Neural progenitor cell (in vitro differentiated cells): ENCODE measurements around the gene GRAMD2A. TPM values are rescaled to one million over a fixed set of nuclear protein-coding genes. Genes with fewer than 3 reads are reported as not detected.
A peak's percentile ranks its signal among the peaks of the same experiment; 100 is the strongest.

Experiments used
- DNase-seq: peaks from one replicate; pipeline ENCODE4 v3.0.0-alpha.2; 2016; ENCODE audit warnings: low spot score
- H2AFZ ChIP-seq: fragments of 200-600 bp; sonication (generic); replicated peaks from 2 replicates; pipeline ENCODE4 v1.6.1; 2016; ENCODE audit warnings: antibody characterized with exemption
- H3F3A ChIP-seq: fragments of 200-600 bp; sonication (generic); 2 replicates; pipeline ENCODE4 v1.6.1; 2016; ENCODE audit warnings: antibody characterized with exemption, low read depth
- H3K27ac ChIP-seq: fragments of 200-600 bp; sonication (generic); 2 replicates; pipeline ENCODE4 v1.5.1; 2016; ENCODE audit warnings: mild to moderate bottlenecking
- H3K27me3 ChIP-seq: fragments of 200-600 bp; sonication (generic); 2 replicates; pipeline ENCODE4 v1.6.1; 2016; ENCODE audit warnings: mild to moderate bottlenecking, moderate library complexity
- H3K36me3 ChIP-seq: fragments of 200-600 bp; sonication (generic); 2 replicates; pipeline ENCODE4 v1.5.1; 2016
- H3K4me1 ChIP-seq: fragments of 200-600 bp; sonication (generic); 2 replicates; pipeline ENCODE4 v1.6.1; 2016; ENCODE audit warnings: mixed run types
- H3K4me2 ChIP-seq: fragments of 200-600 bp; sonication (generic); 2 replicates; pipeline ENCODE4 v1.6.1; 2016
- H3K4me3 ChIP-seq: fragments of 200-600 bp; sonication (generic); 2 replicates; pipeline ENCODE4 v1.5.1; 2016
- H3K79me2 ChIP-seq: fragments of 200-600 bp; sonication (generic); 2 replicates; pipeline ENCODE4 v1.6.1; 2016; ENCODE audit warnings: low read depth
- H3K9ac ChIP-seq: fragments of 200-600 bp; sonication (generic); 2 replicates; pipeline ENCODE4 v1.6.1; 2016
- H3K9me3 ChIP-seq: fragments of 200-600 bp; sonication (generic); 2 replicates; pipeline ENCODE4 v1.5.1; 2016; ENCODE audit warnings: low read depth
- H4K20me1 ChIP-seq: fragments of 200-600 bp; sonication (generic); 2 replicates; pipeline ENCODE4 v1.6.1; 2016; ENCODE audit warnings: low read depth
- H3K27ac Mint-ChIP-seq: 3 replicates; pipeline ENCODE4 v1.8.0; 2021; ENCODE audit warnings: mixed read lengths
- H3K27me3 Mint-ChIP-seq: 2 replicates; pipeline ENCODE4 v1.8.0; 2022; ENCODE audit warnings: low read depth, mild to moderate bottlenecking, inconsistent platforms, moderate library complexity, mixed read lengths; ENCODE audit not compliant: insufficient read depth
- H3K36me3 Mint-ChIP-seq: 3 replicates; pipeline ENCODE4 v1.8.0; 2021; ENCODE audit warnings: mixed read lengths
- H3K4me1 Mint-ChIP-seq: 3 replicates; pipeline ENCODE4 v1.8.0; 2021; ENCODE audit warnings: mixed read lengths
- H3K4me3 Mint-ChIP-seq: 3 replicates; pipeline ENCODE4 v1.8.0; 2021; ENCODE audit warnings: mild to moderate bottlenecking, moderate library complexity, mixed read lengths
- H3K9me3 Mint-ChIP-seq: 3 replicates; pipeline ENCODE4 v1.8.0; 2020; ENCODE audit warnings: mixed read lengths
- EZH2 ChIP-seq: fragments of 200-600 bp; sonication (generic); IDR thresholded peaks from 2 replicates; pipeline ENCODE4 v1.6.1; 2017; ENCODE audit warnings: antibody characterized with exemption, mild to moderate bottlenecking, moderate library complexity
- EZH2phosphoT487 ChIP-seq: fragments of 200-600 bp; sonication (generic); IDR thresholded peaks from 2 replicates; pipeline ENCODE4 v1.6.1; 2017; ENCODE audit warnings: antibody characterized with exemption
- total RNA-seq: library from RNA; depleted of rRNA; stranded (reverse); fragments of >200 nt; gene quantifications from 2 replicates; pipeline ENCODE4 v1.2.3, GENCODE V29; 2015; ENCODE audit warnings: low replicate concordance
- TF ChIP-seq, protein P1 (sequence below): fragments of 200-600 bp; sonication (generic); IDR thresholded peaks from 2 replicates; pipeline ENCODE4 v1.5.1; 2017; ENCODE audit warnings: antibody characterized with exemption, mild to moderate bottlenecking

The GRAMD2A gene
- total RNA-seq, 1 donor from 2014 or later: 0.43 TPM

DNA sequence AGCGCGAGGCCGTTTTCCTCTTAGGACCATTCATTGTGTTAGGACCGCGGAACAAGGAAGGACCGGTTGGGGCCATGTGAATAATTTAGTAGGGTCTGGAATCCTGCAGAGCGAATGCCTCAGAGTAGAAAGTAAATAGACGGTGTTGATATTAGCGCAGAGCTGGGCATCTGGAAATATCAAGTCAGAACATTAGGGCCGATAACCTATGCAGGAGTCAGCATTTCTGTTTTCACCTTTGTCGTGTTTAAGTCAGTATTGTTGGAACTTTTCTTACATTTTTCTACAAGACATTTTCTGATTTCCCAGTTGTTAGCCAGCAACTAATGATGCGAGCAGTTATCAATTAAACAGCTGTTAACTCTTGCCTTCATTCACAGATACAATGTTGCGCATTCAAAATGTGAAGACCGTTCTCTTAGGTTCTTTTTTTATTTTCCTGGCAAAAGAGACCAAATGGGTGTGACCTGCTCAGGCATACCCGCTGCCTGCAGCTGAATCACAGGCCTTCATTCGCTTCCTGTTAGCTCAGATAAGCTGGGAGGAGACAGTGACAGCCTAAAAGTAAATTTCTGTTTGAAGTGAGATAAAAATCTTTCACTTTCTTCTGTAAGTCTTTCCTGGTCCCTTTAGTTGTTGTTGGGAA, 34.4 kb upstream of the GRAMD2A start:
- peak; percentile 41 for DNase-seq
- Mint-ChIP-seq H3K9me3 (no peaks in the 10 kb centered on the region), H3K36me3 (peaks cover 5% of the 10 kb centered on the region), H3K4me1 (peaks cover 39% of the 10 kb centered on the region), H3K27me3 (peaks cover 5% of the 10 kb centered on the region), H3K27ac (peak overlapping the region; percentile 91), H3K4me3 (peak overlapping the region; percentile 96)
- Histone ChIP-seq H3K79me2 (peaks cover 39% of the 10 kb centered on the region), H3K9me3 (no peaks in the 10 kb centered on the region), H3K4me3 (peak overlapping the region; percentile 95), H2AFZ (no peak overlapping the region), H3K4me2 (peak overlapping the region; percentile 98), H3K4me1 (peaks cover 32% of the 10 kb centered on the region), H4K20me1 (peaks cover 41% of the 10 kb centered on the region), H3K27me3 (peaks cover 58% of the 10 kb centered on the region), H3K36me3 (no peaks in the 10 kb centered on the region), H3K27ac (no peak overlapping the region), H3F3A (peaks cover 41% of the 10 kb centered on the region), H3K9ac (no peak overlapping the region)
- TF ChIP-seq, protein P1, sequence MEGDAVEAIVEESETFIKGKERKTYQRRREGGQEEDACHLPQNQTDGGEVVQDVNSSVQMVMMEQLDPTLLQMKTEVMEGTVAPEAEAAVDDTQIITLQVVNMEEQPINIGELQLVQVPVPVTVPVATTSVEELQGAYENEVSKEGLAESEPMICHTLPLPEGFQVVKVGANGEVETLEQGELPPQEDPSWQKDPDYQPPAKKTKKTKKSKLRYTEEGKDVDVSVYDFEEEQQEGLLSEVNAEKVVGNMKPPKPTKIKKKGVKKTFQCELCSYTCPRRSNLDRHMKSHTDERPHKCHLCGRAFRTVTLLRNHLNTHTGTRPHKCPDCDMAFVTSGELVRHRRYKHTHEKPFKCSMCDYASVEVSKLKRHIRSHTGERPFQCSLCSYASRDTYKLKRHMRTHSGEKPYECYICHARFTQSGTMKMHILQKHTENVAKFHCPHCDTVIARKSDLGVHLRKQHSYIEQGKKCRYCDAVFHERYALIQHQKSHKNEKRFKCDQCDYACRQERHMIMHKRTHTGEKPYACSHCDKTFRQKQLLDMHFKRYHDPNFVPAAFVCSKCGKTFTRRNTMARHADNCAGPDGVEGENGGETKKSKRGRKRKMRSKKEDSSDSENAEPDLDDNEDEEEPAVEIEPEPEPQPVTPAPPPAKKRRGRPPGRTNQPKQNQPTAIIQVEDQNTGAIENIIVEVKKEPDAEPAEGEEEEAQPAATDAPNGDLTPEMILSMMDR: no peak
- TF ChIP-seq EZH2 (no peak), EZH2phosphoT487 (no peak)

DNA sequence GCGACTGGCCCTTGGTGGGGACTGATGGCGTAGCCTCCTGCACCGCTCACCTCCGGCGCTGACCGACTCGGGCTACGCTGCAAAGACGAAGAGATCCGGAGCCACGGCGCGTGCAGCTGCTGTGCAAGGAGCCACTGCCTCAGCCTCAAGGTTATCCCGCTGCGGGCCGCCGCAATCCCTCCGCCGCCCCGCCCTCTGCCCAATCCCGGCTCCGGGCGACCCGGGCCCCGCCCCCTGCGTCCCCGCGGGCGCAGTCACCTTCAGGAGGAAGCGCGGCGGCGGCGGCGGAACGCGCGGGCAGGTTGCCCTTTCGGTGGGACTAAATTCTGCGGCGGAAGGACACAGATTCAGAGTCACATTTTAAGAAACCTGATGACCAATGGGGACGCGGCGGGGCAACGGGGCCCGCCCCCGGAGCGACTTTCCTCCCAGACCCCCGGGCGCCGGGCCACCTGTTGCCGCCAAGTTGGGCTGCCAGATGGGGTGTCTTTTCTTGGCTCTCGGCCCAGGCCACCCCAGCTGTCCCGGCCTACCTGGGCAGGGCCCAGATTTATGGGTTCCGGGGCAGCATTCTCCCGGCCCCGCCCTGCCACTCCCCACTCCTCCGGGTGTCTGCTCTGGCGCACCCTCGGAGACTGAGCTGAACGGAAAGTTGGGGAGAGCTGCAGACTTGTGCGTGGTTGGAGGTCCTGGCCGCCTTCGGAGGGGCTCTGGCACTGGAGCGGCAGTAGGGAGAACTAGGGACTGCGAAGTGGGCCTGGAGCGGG, 33.7 kb upstream of the GRAMD2A start, which contains the start of gene PKM:
Gene PKM, minus strand, starts transcription at position 125 of the 767 bp plus-strand sequence. CDS start 12,093 bp downstream, outside the sequence.
- Histone ChIP-seq H3F3A (peaks cover 43% of the 10 kb centered on the region), H4K20me1 (peaks cover 47% of the 10 kb centered on the region), H3K9me3 (no peaks in the 10 kb centered on the region), H3K4me2 (peak within 1 kb of the TSS; percentile 98), H3K4me3 (peak within 1 kb of the TSS; percentile 95), H3K27me3 (peaks cover 51% of the 10 kb centered on the region), H3K4me1 (peaks cover 38% of the 10 kb centered on the region), H3K9ac (peak within 1 kb of the TSS; percentile 73), H3K27ac (peak within 1 kb of the TSS; percentile 71), H3K79me2 (peaks cover 46% of the 10 kb centered on the region), H3K36me3 (no peaks in the 10 kb centered on the region), H2AFZ (no peak within 1 kb of the TSS)
- Mint-ChIP-seq H3K4me3 (peak within 1 kb of the TSS; percentile 96), H3K27me3 (peaks cover 5% of the 10 kb centered on the region), H3K9me3 (no peaks in the 10 kb centered on the region), H3K36me3 (peaks cover 5% of the 10 kb centered on the region), H3K4me1 (peaks cover 42% of the 10 kb centered on the region), H3K27ac (peak within 1 kb of the TSS; percentile 91)
- TF ChIP-seq EZH2phosphoT487: no peak
- no peak for TF ChIP-seq EZH2
- TF ChIP-seq, protein P1: no peak
- DNase-seq: peak; percentile 99

DNA sequence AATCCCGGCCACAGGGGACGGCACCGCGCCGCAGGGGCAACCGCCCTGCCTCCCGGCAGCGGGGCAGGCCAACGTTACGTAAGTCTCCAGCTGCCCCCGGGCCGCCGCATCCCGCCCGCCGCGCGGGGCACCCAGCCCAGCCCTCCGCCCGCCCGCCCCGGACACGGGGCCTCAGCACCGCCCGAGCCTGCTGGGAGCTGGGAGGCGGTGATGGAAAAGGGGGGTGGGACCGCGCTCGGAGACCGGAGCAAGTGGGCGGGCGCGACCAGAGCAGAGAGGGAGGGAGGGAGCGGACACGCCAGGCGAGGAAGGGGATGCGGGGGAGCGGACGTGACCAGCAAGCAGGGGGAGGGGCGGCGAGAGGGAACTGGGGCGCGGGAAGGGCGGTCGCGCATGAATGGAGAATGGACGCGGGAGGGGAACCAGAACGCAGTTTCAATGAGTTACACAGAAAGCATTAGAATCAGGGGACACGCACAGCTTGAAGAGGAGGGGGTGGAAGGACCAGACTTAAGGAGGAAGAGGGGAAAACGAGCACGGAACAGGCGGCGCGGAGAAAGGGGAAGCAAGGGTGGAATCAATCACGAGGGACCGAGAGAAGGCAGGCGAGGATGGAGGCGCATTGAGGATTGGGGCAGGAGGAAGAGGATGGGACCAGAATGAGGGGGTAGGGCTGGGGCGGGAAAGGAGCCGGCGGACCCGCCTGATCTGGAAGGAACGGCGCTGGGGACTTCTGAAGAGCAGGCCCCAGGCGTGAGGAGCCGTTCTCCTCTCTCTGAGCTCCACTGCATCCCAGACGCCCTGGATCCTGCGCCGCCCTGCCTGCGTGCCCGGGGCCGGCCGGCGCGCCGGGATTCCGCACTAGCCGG, 32.8 kb upstream of the GRAMD2A start:
- peaks cover 43% of the 10 kb centered on the region for H3F3A ChIP-seq
- H3K4me1 Mint-ChIP-seq: peaks cover 50% of the 10 kb centered on the region
- TF ChIP-seq EZH2phosphoT487 (no peak), EZH2 (peak; percentile 46)
- TF ChIP-seq, protein P1: peak; percentile 16
- peak overlapping the region; percentile 71 for H3K27ac ChIP-seq
- peaks cover 42% of the 10 kb centered on the region for H3K4me1 ChIP-seq
- peaks cover 43% of the 10 kb centered on the region for H3K27me3 ChIP-seq
- no peaks in the 10 kb centered on the region for H3K9me3 ChIP-seq
- peaks cover 11% of the 10 kb centered on the region for H3K36me3 Mint-ChIP-seq
- H3K9ac ChIP-seq: peak overlapping the region; percentile 73
- peak overlapping the region; percentile 96 for H3K4me3 Mint-ChIP-seq
- H3K9me3 Mint-ChIP-seq: no peaks in the 10 kb centered on the region
- no peak overlapping the region for H2AFZ ChIP-seq
- peak; percentile 91 for DNase-seq
- no peaks in the 10 kb centered on the region for H3K36me3 ChIP-seq
- peak overlapping the region; percentile 98 for H3K4me2 ChIP-seq
- H3K4me3 ChIP-seq: peak overlapping the region; percentile 95
- H3K79me2 ChIP-seq: peaks cover 54% of the 10 kb centered on the region
- peaks cover 55% of the 10 kb centered on the region for H4K20me1 ChIP-seq
- peak overlapping the region; percentile 78 for H3K27ac Mint-ChIP-seq
- peaks cover 5% of the 10 kb centered on the region for H3K27me3 Mint-ChIP-seq
